Heart left ventricle (tissue), 13 donors: ENCODE data around the gene SKAP2.

Source experiments
- POLR2A ChIP-seq, 2 donors: fragments of 450-650 bp; IDR thresholded peaks; one replicate each; pipeline ENCODE4 v1.6.1; 2017; ENCODE audit warnings: antibody characterized with exemption in 2 of 2, mild to moderate bottlenecking in 2 of 2, moderate library complexity in 2 of 2
- TF ChIP-seq, protein P1 (sequence below), 12 donors: fragments of 200-600 bp; sonication (generic) in 4 of 12; IDR thresholded peaks; one replicate each; pipeline versions ENCODE4 v1.5.0 to v1.8.0; 2018 to 2022; ENCODE audit warnings: antibody characterized with exemption in 12 of 12, mild to moderate bottlenecking in 5 of 12
- donor health status: ischemic (EF 13 %, LVEDD 7.1; RV severe dilation, severe dysfunction).
- donor health status: DM: no; HTN: yes; CAD: no.
- donor health status: DM: no; HTN: no; CAD: no.
- donor health status: ischemic (EF 25% LVEDD 6.9; RV normal size, moderate dysfunction).
- donor health status: ischemic (EF 25% LVEDD 5.7; RV mildly dilated, moderate dysfunction).
- donor health status: ischemic (EF 35%, LVEDD 5.7; RV mildly dilated, moderate dysfunction).
- donor health status: nonischemic (EF 11% LVEDD 7.7; RV severe dilation, severe dysfunction).
- donor health status: DM: yes; HTN: yes; CAD: no.
- donor health status: PGD.
- donor health status: ischemic (EF 29% LVEDD 5.4; RV normal size, mild dysfunction).
- donor health status: nonischemic (EF 23%, LVEDD 6.1; RV moderate dilation, normal function).

DNA sequence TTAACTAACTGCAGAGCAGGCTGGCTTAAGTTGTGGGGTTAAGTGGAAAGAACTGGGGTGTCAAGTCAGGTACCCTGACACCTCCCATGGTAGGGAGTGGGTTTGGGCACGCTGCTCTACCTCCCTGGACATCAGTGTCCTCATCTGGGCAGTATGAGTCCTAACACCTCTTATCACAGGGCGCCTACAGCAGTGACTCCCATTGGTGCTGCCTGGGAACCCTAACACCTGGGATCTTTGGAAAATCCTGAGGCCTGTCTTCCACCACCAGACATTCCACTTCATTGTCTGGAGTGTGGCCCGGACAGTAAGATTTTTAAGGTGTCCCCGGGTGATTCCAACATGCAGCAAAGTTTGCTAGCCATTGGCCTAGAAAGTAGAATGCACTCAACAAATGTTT lies 239.1 kb downstream of the SKAP2 start:
- no peak for TF ChIP-seq POLR2A (IDR thresholded peaks at IDR 0.05)
- TF ChIP-seq, protein P1, sequence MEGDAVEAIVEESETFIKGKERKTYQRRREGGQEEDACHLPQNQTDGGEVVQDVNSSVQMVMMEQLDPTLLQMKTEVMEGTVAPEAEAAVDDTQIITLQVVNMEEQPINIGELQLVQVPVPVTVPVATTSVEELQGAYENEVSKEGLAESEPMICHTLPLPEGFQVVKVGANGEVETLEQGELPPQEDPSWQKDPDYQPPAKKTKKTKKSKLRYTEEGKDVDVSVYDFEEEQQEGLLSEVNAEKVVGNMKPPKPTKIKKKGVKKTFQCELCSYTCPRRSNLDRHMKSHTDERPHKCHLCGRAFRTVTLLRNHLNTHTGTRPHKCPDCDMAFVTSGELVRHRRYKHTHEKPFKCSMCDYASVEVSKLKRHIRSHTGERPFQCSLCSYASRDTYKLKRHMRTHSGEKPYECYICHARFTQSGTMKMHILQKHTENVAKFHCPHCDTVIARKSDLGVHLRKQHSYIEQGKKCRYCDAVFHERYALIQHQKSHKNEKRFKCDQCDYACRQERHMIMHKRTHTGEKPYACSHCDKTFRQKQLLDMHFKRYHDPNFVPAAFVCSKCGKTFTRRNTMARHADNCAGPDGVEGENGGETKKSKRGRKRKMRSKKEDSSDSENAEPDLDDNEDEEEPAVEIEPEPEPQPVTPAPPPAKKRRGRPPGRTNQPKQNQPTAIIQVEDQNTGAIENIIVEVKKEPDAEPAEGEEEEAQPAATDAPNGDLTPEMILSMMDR (IDR thresholded peaks at IDR 0.05) = no peak
